SK-N-SH treated with all-trans-retinoic acid at 6 μM for 48 hours (cell line): Measurements from ENCODE around the gene OR2T11.

Source experiments
- POU6F1 ChIP-seq: fragments of 250-450 bp; sonication (Bioruptor Pico); IDR thresholded peaks from 2 replicates; pipeline ENCODE4 v1.8.0; 2021; ENCODE audit warnings: low read depth, mild to moderate bottlenecking, moderate library complexity, borderline replicate concordance
- TOX ChIP-seq: fragments of 250-450 bp; sonication (Bioruptor Pico); IDR thresholded peaks from 2 replicates; pipeline ENCODE4 v1.8.0; 2021; ENCODE audit warnings: mild to moderate bottlenecking, moderate library complexity, borderline replicate concordance

DNA sequence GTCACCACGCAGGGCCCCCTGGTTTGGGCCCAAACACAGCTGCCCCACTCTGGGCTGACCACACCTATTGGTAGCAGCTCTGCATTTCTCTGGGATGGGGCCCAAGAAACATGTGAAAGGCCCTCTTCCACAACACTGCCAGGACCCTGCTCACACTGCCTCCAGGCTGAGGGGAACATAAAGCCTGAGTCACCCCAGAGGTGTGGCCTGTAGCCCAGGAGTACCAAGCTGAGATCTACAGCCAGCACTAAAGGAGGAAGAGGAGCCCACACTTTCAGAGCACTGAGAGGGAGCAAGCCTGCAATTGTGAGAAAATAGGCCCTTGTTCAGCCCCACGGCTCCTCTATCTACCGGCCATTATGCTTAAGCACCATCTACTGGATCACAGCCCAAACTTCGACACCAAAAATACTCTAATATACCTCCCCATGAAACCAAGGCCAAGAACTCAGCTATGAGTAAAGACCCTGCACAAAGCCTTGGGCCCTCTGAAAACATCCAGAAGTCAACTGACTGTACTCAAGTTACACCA is 22.9 kb downstream of the OR2T11 start:
- TF ChIP-seq TOX (no peak), POU6F1 (CRISPR knock-in tag) (no peak)
